MM.1S (cell line): ENCODE results near the gene AGAP3.

ENCODE experiments used
- DNase-seq: peaks from one replicate; pipeline ENCODE4 v3.0.0-alpha.2; 2015
- H2AFZ ChIP-seq: fragments of 300-600 bp; sonication (generic); 2 replicates; pipeline ENCODE4 v1.6.0; 2016; ENCODE audit warnings: antibody characterized with exemption, low read length
- H3F3A ChIP-seq: fragments of 300-600 bp; sonication (generic); 2 replicates; pipeline ENCODE4 v1.6.1; 2016; ENCODE audit warnings: mild to moderate bottlenecking, antibody characterized with exemption, low read length, moderate library complexity, mixed read lengths; ENCODE audit not compliant: insufficient read depth
- H3K27ac ChIP-seq: fragments of 300-600 bp; sonication (generic); 2 replicates; pipeline ENCODE4 v1.5.1; 2016; ENCODE audit warnings: mild to moderate bottlenecking, low read length
- H3K27me3 ChIP-seq: fragments of 300-600 bp; sonication (generic); replicated peaks from 2 replicates; pipeline ENCODE4 v1.6.0; 2016; ENCODE audit warnings: low read length; ENCODE audit not compliant: insufficient read depth
- H3K36me3 ChIP-seq: fragments of 300-600 bp; sonication (generic); replicated peaks from 2 replicates; pipeline ENCODE4 v1.6.1; 2016; ENCODE audit warnings: mild to moderate bottlenecking, low read length, mixed read lengths; ENCODE audit not compliant: insufficient read depth
- H3K4me1 ChIP-seq: fragments of 300-600 bp; sonication (generic); 2 replicates; pipeline ENCODE4 v1.6.1; 2016; ENCODE audit warnings: low read length, mixed read lengths
- H3K4me2 ChIP-seq: fragments of 300-600 bp; sonication (generic); 2 replicates; pipeline ENCODE4 v1.6.0; 2016; ENCODE audit warnings: low read depth, low read length
- H3K4me3 ChIP-seq: fragments of 300-600 bp; sonication (generic); 2 replicates; pipeline ENCODE4 v1.5.1; 2016; ENCODE audit warnings: low read length, mixed read lengths
- H3K79me2 ChIP-seq: fragments of 300-600 bp; sonication (generic); 2 replicates; pipeline ENCODE4 v1.6.1; 2016; ENCODE audit warnings: mixed run types, low read length, mixed read lengths
- H3K9ac ChIP-seq: fragments of 300-600 bp; sonication (generic); 2 replicates; pipeline ENCODE4 v1.6.1; 2016; ENCODE audit warnings: low read length, mixed read lengths
- H3K9me2 ChIP-seq: fragments of 300-600 bp; sonication (generic); replicated peaks from 2 replicates; pipeline ENCODE4 v1.6.1; 2016; ENCODE audit warnings: mild to moderate bottlenecking, low read length, mixed read lengths; ENCODE audit not compliant: insufficient read depth
- H3K9me3 ChIP-seq: fragments of 300-600 bp; sonication (generic); replicated peaks from 2 replicates; pipeline ENCODE4 v1.6.1; 2016; ENCODE audit warnings: mild to moderate bottlenecking, low read length, mixed read lengths; ENCODE audit not compliant: insufficient read depth
- H4K20me1 ChIP-seq: fragments of 300-600 bp; sonication (generic); 2 replicates; pipeline ENCODE4 v1.6.1; 2016; ENCODE audit warnings: mild to moderate bottlenecking, low read length, moderate library complexity, mixed read lengths; ENCODE audit not compliant: insufficient read depth
- CTCF ChIP-seq: fragments of 300-600 bp; sonication (generic); IDR thresholded peaks from 2 replicates; pipeline ENCODE4 v1.5.1; 2016; ENCODE audit warnings: antibody characterized with exemption, low read length, mixed read lengths
- EZH2 ChIP-seq: fragments of 300-600 bp; sonication (generic); optimal IDR thresholded peaks from 2 replicates; pipeline ENCODE3; 2017; ENCODE audit warnings: low read depth, mild to moderate bottlenecking, antibody characterized with exemption, low read length, mixed read lengths
- EZH2phosphoT487 ChIP-seq: fragments of 300-600 bp; sonication (generic); IDR thresholded peaks from 2 replicates; pipeline ENCODE4 v1.6.1; 2018; ENCODE audit warnings: antibody characterized with exemption, low read length

AGAP3 gene

GRCh38 chr7:151079199-151079910 lies 6.9 kb upstream of the AGAP3 start:
- no peak overlapping the region for H3K27ac ChIP-seq

GRCh38 chr7:151080067-151080521 lies 6.2 kb upstream of the AGAP3 start:
- Histone ChIP-seq H4K20me1 (no peaks in the 10 kb centered on the region), H3K9ac (peak overlapping the region; percentile 92), H3F3A (peaks cover 17% of the 10 kb centered on the region; the same call in 1 of the 2 replicates), H3K4me1 (peaks cover 19% of the 10 kb centered on the region), H3K4me2 (peak overlapping the region; percentile 71), H3K27me3 (no peaks in the 10 kb centered on the region), H3K36me3 (0 out of 2 replicates have a peak, but pooled peaks cover 3% of the 10 kb centered on the region), H3K9me2 (no peaks in the 10 kb centered on the region), H3K4me3 (peak overlapping the region; percentile 84), H3K79me2 (peaks cover 52% of the 10 kb centered on the region), H2AFZ (peak overlapping the region; percentile 70), H3K9me3 (no peaks in the 10 kb centered on the region), H3K27ac (peak overlapping the region; percentile 45; the same call in 1 of the 2 replicates)
- no peak for TF ChIP-seq EZH2
- TF ChIP-seq EZH2phosphoT487, result no peak
- TF ChIP-seq CTCF, result no peak
- peak; percentile 43 for DNase-seq

More at GRCh38 chr7:151079199-151079910, 6.9 kb upstream of the AGAP3 start:
- H3K4me3 ChIP-seq, result peak overlapping the region; percentile 84
- peaks cover 19% of the 10 kb centered on the region for H3K4me1 ChIP-seq
- peaks cover 15% of the 10 kb centered on the region; the same call in 1 of the 2 replicates for H3F3A ChIP-seq
- H4K20me1 ChIP-seq, result no peaks in the 10 kb centered on the region
- H3K9ac ChIP-seq, result peak overlapping the region; percentile 92
- DNase-seq, result no peak
- H3K79me2 ChIP-seq, result peaks cover 52% of the 10 kb centered on the region
- no peak overlapping the region for H2AFZ ChIP-seq
- no peaks in the 10 kb centered on the region for H3K27me3 ChIP-seq
- peaks cover 3% of the 10 kb centered on the region; the same call in 1 of the 2 replicates for H3K36me3 ChIP-seq
- peak overlapping the region; percentile 71 for H3K4me2 ChIP-seq
- TF ChIP-seq EZH2phosphoT487 (no peak), EZH2 (no peak), CTCF (no peak)
- no peaks in the 10 kb centered on the region for H3K9me2 ChIP-seq
- no peaks in the 10 kb centered on the region for H3K9me3 ChIP-seq

GRCh38 chr7:151080522-151081169 lies 5.6 kb upstream of the AGAP3 start, which contains the start of gene FASTK:
FASTK (minus strand) TSS chr7:151080809; CDS start chr7:151080766, 43 bp downstream.
- Histone ChIP-seq H3K4me2 (peak within 1 kb of the TSS; percentile 71), H3K4me1 (peaks cover 22% of the 10 kb centered on the region)
- TF ChIP-seq CTCF (no peak), EZH2 (no peak), EZH2phosphoT487 (no peak)

More at GRCh38 chr7:151080522-151081169, 5.6 kb upstream of the AGAP3 start, which contains the start of gene FASTK:
- DNase-seq, result peak; percentile 97
- peaks cover 52% of the 10 kb centered on the region for H3K79me2 ChIP-seq
- H3K4me3 ChIP-seq, result peak within 1 kb of the TSS; percentile 84
- H3K9ac ChIP-seq, result peak within 1 kb of the TSS; percentile 92
- no peaks in the 10 kb centered on the region for H3K9me2 ChIP-seq
- H4K20me1 ChIP-seq, result no peaks in the 10 kb centered on the region
- 0 out of 2 replicates have a peak, but pooled peaks cover 3% of the 10 kb centered on the region for H3K36me3 ChIP-seq
- peaks cover 16% of the 10 kb centered on the region; the same call in 1 of the 2 replicates for H3F3A ChIP-seq
- H2AFZ ChIP-seq, result peak within 1 kb of the TSS; percentile 70
- H3K27me3 ChIP-seq, result no peaks in the 10 kb centered on the region
- no peaks in the 10 kb centered on the region for H3K9me3 ChIP-seq
- H3K27ac ChIP-seq, result peak within 1 kb of the TSS; percentile 45; the same call in 1 of the 2 replicates
